Stimulated activated naive CD4-positive, alpha-beta T cell (primary cell): ENCODE results near the gene TEX264.
A peak's percentile ranks its signal among the peaks of the same experiment; 100 is the strongest.

Experiments
- DNase-seq, 6 experiments: peaks; one replicate each; lab custom pipeline; 2025; lab: John Stamatoyannopoulos, UW

The TEX264 gene

GRCh38 chr3:51698209-51698608, 27.2 kb downstream of the TEX264 start:
- no peak for DNase-seq

- DNase-seq, result no peak
Measured at GRCh38 chr3:51700403-51700802, 29.4 kb downstream of the TEX264 start.

- no peak for DNase-seq
Measured at GRCh38 chr3:51702156-51702555, 31.1 kb downstream of the TEX264 start.

GRCh38 chr3:51703068-51703760, 32.2 kb downstream of the TEX264 start:
- no peak for DNase-seq

- DNase-seq, result no peak
Measured at GRCh38 chr3:51703761-51704510, 32.9 kb downstream of the TEX264 start.

- no peak for DNase-seq
Measured at GRCh38 chr3:51704511-51704950, 33.5 kb downstream of the TEX264 start.

- DNase-seq, result no peak
Measured at GRCh38 chr3:51705276-51706020, 34.4 kb downstream of the TEX264 start.

GRCh38 chr3:51706021-51706485, 35.0 kb downstream of the TEX264 start:
- DNase-seq, result no peak

- DNase-seq, result peak in 3 of 6 experiments; percentile 8 to 33 (median 11)
Measured at GRCh38 chr3:51706788-51707731, 36.0 kb downstream of the TEX264 start, which contains the start of gene GRM2. Gene GRM2 (plus strand): TSS chr3:51707068. CDS start chr3:51708984, 1,916 bp downstream.

- no peak for DNase-seq
Measured at GRCh38 chr3:51708216-51708845, 37.3 kb downstream of the TEX264 start.

GRCh38 chr3:51709004-51709420, 38.0 kb downstream of the TEX264 start:
- DNase-seq, result no peak

- DNase-seq, result no peak
Measured at GRCh38 chr3:51709675-51710074, 38.6 kb downstream of the TEX264 start.

GRCh38 chr3:51710631-51711351, 39.7 kb downstream of the TEX264 start:
- DNase-seq, result no peak

- DNase-seq, result no peak
Measured at GRCh38 chr3:51711352-51712037, 40.4 kb downstream of the TEX264 start.

- no peak for DNase-seq
Measured at GRCh38 chr3:51712038-51712420, 41.0 kb downstream of the TEX264 start.

- DNase-seq, result no peak
Measured at GRCh38 chr3:51712511-51712931, 41.5 kb downstream of the TEX264 start.

- DNase-seq, result no peak
Measured at GRCh38 chr3:51712963-51713362, 41.9 kb downstream of the TEX264 start.

- DNase-seq, result no peak
Measured at GRCh38 chr3:51715231-51715976, 44.4 kb downstream of the TEX264 start.

- no peak for DNase-seq
Measured at GRCh38 chr3:51715977-51716294, 44.9 kb downstream of the TEX264 start.
